ENCODE measurements around the gene SPAG5. TPM values are rescaled to one million over a fixed set of nuclear protein-coding genes. Genes with fewer than 3 reads are reported as not detected.

Gene SPAG5
- total RNA-seq, 1 donor = 4.3 TPM

GRCh38 chr17:28598389-28598788 is 436 bp downstream of the SPAG5 start:
- Histone ChIP-seq H2AFZ (ENCODE audit: low read length) (peak overlapping the region; percentile 94), H3K27me3 (ENCODE audit: insufficient read depth, low read length) (no peaks in the 10 kb centered on the region), H3K4me2 (ENCODE audit: insufficient read depth, low read length) (peak overlapping the region; percentile 88), H3K36me3 (ENCODE audit: insufficient read depth, low read length) (no peaks in the 10 kb centered on the region), H3K4me3 (ENCODE audit: insufficient read depth, low read length) (peak overlapping the region; percentile 84), H4K20me1 (ENCODE audit: insufficient read depth, low read length) (no peaks in the 10 kb centered on the region), H3K9me3 (ENCODE audit: low read depth, low read length) (no peaks in the 10 kb centered on the region), H3K4me1 (ENCODE audit: insufficient read depth, low read length) (peaks cover 16% of the 10 kb centered on the region), H3K79me2 (ENCODE audit: insufficient read depth, low read length) (peaks cover 23% of the 10 kb centered on the region), H3K27ac (ENCODE audit: low read depth, low read length) (peak overlapping the region; percentile 96)
- DNase-seq (ENCODE audit: insufficient read length, low spot score, missing footprints) = no peak
- no peak for TF ChIP-seq CTCF (IDR thresholded peaks at IDR 0.05; ENCODE audit: extremely low read depth, low read depth, low read length)

GRCh38 chr17:28597606-28598383 is 1.0 kb downstream of the SPAG5 start:
- Histone ChIP-seq H3K27me3 (ENCODE audit: insufficient read depth, low read length) (no peaks in the 10 kb centered on the region), H3K79me2 (ENCODE audit: insufficient read depth, low read length) (peaks cover 27% of the 10 kb centered on the region), H3K27ac (ENCODE audit: low read depth, low read length) (peak overlapping the region; percentile 96), H3K9me3 (ENCODE audit: low read depth, low read length) (no peaks in the 10 kb centered on the region), H4K20me1 (ENCODE audit: insufficient read depth, low read length) (no peaks in the 10 kb centered on the region), H3K36me3 (ENCODE audit: insufficient read depth, low read length) (peaks cover 5% of the 10 kb centered on the region), H3K4me1 (ENCODE audit: insufficient read depth, low read length) (peaks cover 16% of the 10 kb centered on the region), H3K4me2 (ENCODE audit: insufficient read depth, low read length) (peak overlapping the region; percentile 88), H2AFZ (ENCODE audit: low read length) (peak overlapping the region; percentile 94), H3K4me3 (ENCODE audit: insufficient read depth, low read length) (peak overlapping the region; percentile 84)
- no peak for TF ChIP-seq CTCF (IDR thresholded peaks at IDR 0.05; ENCODE audit: extremely low read depth, low read depth, low read length)
- no peak for DNase-seq (ENCODE audit: insufficient read length, low spot score, missing footprints)

- Histone ChIP-seq H3K36me3 (ENCODE audit: insufficient read depth, low read length) (peaks cover 28% of the 10 kb centered on the region), H4K20me1 (ENCODE audit: insufficient read depth, low read length) (no peaks in the 10 kb centered on the region), H3K4me2 (ENCODE audit: insufficient read depth, low read length) (no peak overlapping the region), H3K27me3 (ENCODE audit: insufficient read depth, low read length) (no peaks in the 10 kb centered on the region), H3K4me3 (ENCODE audit: insufficient read depth, low read length) (no peak overlapping the region), H3K27ac (ENCODE audit: low read depth, low read length) (no peak overlapping the region), H3K79me2 (ENCODE audit: insufficient read depth, low read length) (peaks cover 12% of the 10 kb centered on the region), H2AFZ (ENCODE audit: low read length) (no peak overlapping the region), H3K9me3 (ENCODE audit: low read depth, low read length) (no peaks in the 10 kb centered on the region), H3K4me1 (ENCODE audit: insufficient read depth, low read length) (no peaks in the 10 kb centered on the region)
- TF ChIP-seq CTCF (IDR thresholded peaks at IDR 0.05; ENCODE audit: extremely low read depth, low read depth, low read length) = no peak
- no peak for DNase-seq (ENCODE audit: insufficient read length, low spot score, missing footprints)
Measured at GRCh38 chr17:28592260-28592659, 6.6 kb downstream of the SPAG5 start.

GRCh38 chr17:28585851-28586250 is 13.0 kb downstream of the SPAG5 start:
- Histone ChIP-seq H3K9me3 (ENCODE audit: low read depth, low read length) (no peaks in the 10 kb centered on the region), H3K4me2 (ENCODE audit: insufficient read depth, low read length) (no peak overlapping the region), H3K36me3 (ENCODE audit: insufficient read depth, low read length) (peaks cover 49% of the 10 kb centered on the region), H3K27ac (ENCODE audit: low read depth, low read length) (no peak overlapping the region), H2AFZ (ENCODE audit: low read length) (no peak overlapping the region), H3K4me1 (ENCODE audit: insufficient read depth, low read length) (no peaks in the 10 kb centered on the region), H4K20me1 (ENCODE audit: insufficient read depth, low read length) (no peaks in the 10 kb centered on the region), H3K79me2 (ENCODE audit: insufficient read depth, low read length) (no peaks in the 10 kb centered on the region), H3K4me3 (ENCODE audit: insufficient read depth, low read length) (no peak overlapping the region), H3K27me3 (ENCODE audit: insufficient read depth, low read length) (no peaks in the 10 kb centered on the region)
- DNase-seq (ENCODE audit: insufficient read length, low spot score, missing footprints) = no peak
- no peak for TF ChIP-seq CTCF (IDR thresholded peaks at IDR 0.05; ENCODE audit: extremely low read depth, low read depth, low read length)
